Subcutaneous abdominal adipose tissue (tissue), 5 donors: ENCODE data around the gene HOXD13.

Experiments
- H3K27ac ChIP-seq: one replicate; pipeline ENCODE4 v1.7.0; 2013; ENCODE audit warnings: low read depth, mild to moderate bottlenecking, inconsistent platforms, low read length, moderate library complexity
- H3K27me3 ChIP-seq, 5 donors: one replicate each; pipeline ENCODE4 v1.7.0; 2013; ENCODE audit warnings: low read length in 5 of 5, inconsistent platforms in 1 of 5; ENCODE audit not compliant: control insufficient read depth in 5 of 5, insufficient read depth in 4 of 5
- H3K36me3 ChIP-seq, 5 donors: one replicate each; pipeline ENCODE4 v1.7.0; 2013; ENCODE audit warnings: low read length in 5 of 5; ENCODE audit not compliant: control insufficient read depth in 5 of 5, insufficient read depth in 5 of 5
- H3K4me1 ChIP-seq, 5 donors: one replicate each; pipeline ENCODE4 v1.7.0; 2013; ENCODE audit warnings: low read length in 5 of 5, mild to moderate bottlenecking in 3 of 5, moderate library complexity in 1 of 5; ENCODE audit not compliant: control insufficient read depth in 5 of 5, insufficient read depth in 5 of 5
- H3K4me3 ChIP-seq, 5 donors: one replicate each; pipeline ENCODE4 v1.7.0; 2013; ENCODE audit warnings: low read length in 5 of 5, low read depth in 1 of 5
- H3K9ac ChIP-seq, 5 donors: one replicate each; pipeline ENCODE4 v1.7.0; 2013; ENCODE audit warnings: low read length in 5 of 5, mild to moderate bottlenecking in 4 of 5, moderate library complexity in 3 of 5
- H3K9me3 ChIP-seq, 5 donors: one replicate each; pipeline ENCODE4 v1.7.0; 2013; ENCODE audit warnings: low read length in 5 of 5; ENCODE audit not compliant: control insufficient read depth in 5 of 5
- donor health status: healthy.
- donor health status: healthy.
- donor health status: healthy.
- donor health status: healthy.
- donor health status: healthy.

HOXD13 gene

GRCh38 chr2:176072951-176073904 is 19.3 kb upstream of the HOXD13 start:
- Histone ChIP-seq H3K4me3 (no peak overlapping the region), H3K9me3 (peaks cover 0 to 3% (median 0%) of the 10 kb centered on the region in 5 donors), H3K36me3 (no peaks in the 10 kb centered on the region), H3K4me1 (peaks cover 0 to 19% (median 10%) of the 10 kb centered on the region in 5 donors), H3K9ac (no peak overlapping the region), H3K27me3 (peaks cover 70 to 94% (median 87%) of the 10 kb centered on the region in 5 donors), H3K27ac (no peak overlapping the region)

DNA sequence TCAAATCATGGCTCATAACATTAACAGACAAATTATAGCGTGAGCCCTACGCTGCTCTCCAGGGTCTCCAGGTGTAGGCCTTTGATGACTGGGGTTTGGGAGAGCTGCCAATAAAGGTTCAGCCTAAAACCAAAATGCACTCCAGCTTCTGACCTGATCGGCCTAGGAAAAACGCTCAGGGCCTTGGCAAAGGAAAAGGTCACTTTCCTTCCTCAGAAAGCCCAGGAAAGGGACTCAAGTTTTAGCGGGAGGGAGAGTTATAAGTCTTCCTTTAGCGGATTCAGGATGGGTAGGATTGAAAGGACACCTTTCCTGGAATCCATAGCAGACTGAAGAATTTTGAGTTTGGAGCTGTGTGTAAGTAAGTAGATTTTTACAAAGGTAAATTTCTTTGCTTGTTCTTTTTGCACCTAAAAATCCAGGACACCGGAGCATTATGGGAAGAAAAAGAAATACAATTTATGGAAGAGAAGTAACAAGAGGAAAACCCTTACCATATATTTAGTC is 17.5 kb upstream of the HOXD13 start:
- no peak overlapping the region for H3K9ac ChIP-seq
- H3K4me1 ChIP-seq, result peaks cover 0 to 23% (median 13%) of the 10 kb centered on the region in 5 donors
- no peak overlapping the region for H3K4me3 ChIP-seq
- no peaks in the 10 kb centered on the region for H3K36me3 ChIP-seq
- no peak overlapping the region for H3K27ac ChIP-seq
- peaks cover 72 to 93% (median 87%) of the 10 kb centered on the region in 5 donors for H3K27me3 ChIP-seq
- H3K9me3 ChIP-seq, result peaks cover 0 to 7% (median 0%) of the 10 kb centered on the region in 5 donors

- Histone ChIP-seq H3K4me3 (no peak overlapping the region), H3K4me1 (peaks cover 0 to 27% (median 14%) of the 10 kb centered on the region in 5 donors), H3K36me3 (no peaks in the 10 kb centered on the region), H3K9me3 (peaks cover 0 to 7% (median under 1%) of the 10 kb centered on the region in 5 donors), H3K9ac (no peak overlapping the region), H3K27ac (no peak overlapping the region), H3K27me3 (peaks cover 72 to 89% (median 84%) of the 10 kb centered on the region in 5 donors)
Measured at GRCh38 chr2:176075481-176075880, 17.0 kb upstream of the HOXD13 start.

- Histone ChIP-seq H3K36me3 (no peaks in the 10 kb centered on the region), H3K27ac (no peak overlapping the region), H3K9ac (no peak overlapping the region), H3K4me3 (no peak overlapping the region), H3K27me3 (peaks cover 76 to 89% (median 84%) of the 10 kb centered on the region in 5 donors), H3K9me3 (peaks cover 0 to 12% (median 3%) of the 10 kb centered on the region in 5 donors), H3K4me1 (peaks cover 0 to 32% (median 18%) of the 10 kb centered on the region in 5 donors)
Measured at GRCh38 chr2:176076063-176076462, 16.5 kb upstream of the HOXD13 start.

- no peak overlapping the region for H3K27ac ChIP-seq
- peaks cover 76 to 88% (median 82%) of the 10 kb centered on the region in 5 donors for H3K27me3 ChIP-seq
- peaks cover 0 to 27% (median 16%) of the 10 kb centered on the region in 5 donors for H3K4me1 ChIP-seq
- no peak overlapping the region for H3K4me3 ChIP-seq
- H3K36me3 ChIP-seq, result no peaks in the 10 kb centered on the region
- H3K9ac ChIP-seq, result no peak overlapping the region
- H3K9me3 ChIP-seq, result peaks cover 0 to 12% (median 3%) of the 10 kb centered on the region in 5 donors
Measured at GRCh38 chr2:176076796-176077195, 15.7 kb upstream of the HOXD13 start.

DNA sequence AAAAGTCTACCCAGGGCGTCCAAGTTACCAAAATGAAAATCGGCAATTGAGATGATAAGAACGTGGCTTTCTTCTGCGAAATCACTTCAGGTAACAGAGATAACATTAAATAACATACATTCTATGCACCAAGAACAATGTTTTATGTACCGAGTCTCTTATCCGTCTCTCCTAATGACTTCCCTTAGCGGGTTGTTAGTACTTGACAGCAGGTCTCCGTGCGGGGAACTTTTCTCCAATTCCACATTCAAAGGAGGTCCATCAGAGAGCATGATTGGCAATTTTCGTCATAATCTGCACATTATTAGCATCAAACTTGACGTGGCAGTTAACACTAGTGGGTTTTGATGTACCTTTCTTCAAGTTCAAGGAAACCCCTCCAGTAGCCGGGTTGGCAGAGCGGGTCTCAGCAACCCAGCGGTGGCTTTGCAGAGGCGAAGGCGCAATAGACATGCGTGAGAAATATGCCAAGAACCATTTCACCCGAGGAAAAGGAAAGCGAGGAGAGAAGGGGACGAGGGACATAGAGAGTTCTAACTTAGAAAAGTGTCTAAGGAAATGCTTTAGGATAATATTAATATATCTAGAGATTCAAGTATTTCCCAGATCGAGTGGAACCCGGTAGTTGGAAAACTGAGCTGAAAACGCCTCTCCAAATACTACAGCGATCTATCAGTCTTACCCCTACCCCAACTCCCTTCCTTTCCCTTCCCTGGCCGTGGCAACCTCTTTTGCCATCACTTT is 13.8 kb upstream of the HOXD13 start:
- H3K4me3 ChIP-seq, result peak overlapping the region in 1 of 5 donors; percentile 51
- H3K9me3 ChIP-seq, result peaks cover 0 to 12% (median 5%) of the 10 kb centered on the region in 5 donors
- peaks cover 0 to 31% (median 20%) of the 10 kb centered on the region in 5 donors for H3K4me1 ChIP-seq
- no peaks in the 10 kb centered on the region for H3K36me3 ChIP-seq
- no peak overlapping the region for H3K27ac ChIP-seq
- peaks cover 80 to 88% (median 84%) of the 10 kb centered on the region in 5 donors for H3K27me3 ChIP-seq
- no peak overlapping the region for H3K9ac ChIP-seq

DNA sequence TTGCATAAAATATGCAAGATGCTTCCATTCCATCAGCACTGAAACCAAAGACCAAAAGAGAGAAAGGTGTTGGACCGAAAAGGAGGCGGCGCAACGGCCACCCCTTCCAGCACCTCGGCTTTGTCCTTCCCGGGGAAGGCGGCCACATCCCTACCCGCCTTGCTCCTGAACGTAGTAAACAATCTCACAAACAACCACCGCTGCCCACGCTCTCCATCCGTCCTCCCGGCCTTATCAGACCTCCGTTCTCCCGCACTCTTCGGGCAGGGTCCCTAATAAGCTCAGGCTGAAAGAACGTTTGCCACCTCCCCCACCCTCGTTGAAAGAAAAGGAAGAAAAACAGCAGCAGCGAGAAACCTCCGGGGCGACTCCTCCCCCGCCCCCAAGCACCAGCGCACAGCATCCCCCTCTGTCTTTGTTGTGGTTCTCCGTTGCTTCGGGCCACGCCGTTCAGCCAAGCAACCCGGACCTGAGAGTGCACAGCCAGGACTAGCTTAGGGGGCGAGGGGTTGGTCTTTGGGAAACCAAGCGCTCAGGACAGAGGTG is 13.2 kb upstream of the HOXD13 start:
- Histone ChIP-seq H3K36me3 (no peaks in the 10 kb centered on the region), H3K9me3 (peaks cover 0 to 12% (median 5%) of the 10 kb centered on the region in 5 donors), H3K27ac (no peak overlapping the region), H3K27me3 (peaks cover 80 to 89% (median 88%) of the 10 kb centered on the region in 5 donors), H3K4me1 (peaks cover 0 to 31% (median 20%) of the 10 kb centered on the region in 5 donors), H3K4me3 (peak overlapping the region in 3 of 5 donors; percentile 32 to 52 (median 51)), H3K9ac (no peak overlapping the region)

GRCh38 chr2:176079831-176080539 is 12.5 kb upstream of the HOXD13 start:
- H3K36me3 ChIP-seq, result no peaks in the 10 kb centered on the region

More at GRCh38 chr2:176079831-176080539, 12.5 kb upstream of the HOXD13 start:
- peaks cover 0 to 34% (median 23%) of the 10 kb centered on the region in 5 donors for H3K4me1 ChIP-seq
- peaks cover 79 to 90% (median 88%) of the 10 kb centered on the region in 5 donors for H3K27me3 ChIP-seq
- peak overlapping the region in 4 of 5 donors; percentile 17 to 56 (median 44) for H3K4me3 ChIP-seq
- peaks cover 0 to 12% (median 5%) of the 10 kb centered on the region in 5 donors for H3K9me3 ChIP-seq
- no peak overlapping the region for H3K27ac ChIP-seq
- no peak overlapping the region for H3K9ac ChIP-seq
